Measurements from ENCODE around the gene ADD3.
A peak's percentile ranks its signal among the peaks of the same experiment; 100 is the strongest.
"Not testable (repeated sequence)": the region's sequence is repeated elsewhere in the genome, so short reads cannot be mapped to it uniquely, and the experiment has no call there.

ADD3 gene

GRCh38 chr10:110101464-110102144 lies 93.8 kb downstream of the ADD3 start:
- no peak for DNase-seq (ENCODE audit: low read depth, low spot score)

- DNase-seq (ENCODE audit: low read depth, low spot score) = no peak
Observed at GRCh38 chr10:110103921-110104461, 96.2 kb downstream of the ADD3 start.

GRCh38 chr10:110105873-110106272 lies 98.1 kb downstream of the ADD3 start:
- no peak for DNase-seq (ENCODE audit: low read depth, low spot score)

GRCh38 chr10:110107430-110107829 lies 99.6 kb downstream of the ADD3 start:
- no peak for DNase-seq (ENCODE audit: low read depth, low spot score)

GRCh38 chr10:110107887-110108286 lies 100.1 kb downstream of the ADD3 start:
- DNase-seq (ENCODE audit: low read depth, low spot score) = no peak

GRCh38 chr10:110109511-110109910 lies 101.7 kb downstream of the ADD3 start:
- DNase-seq (ENCODE audit: low read depth, low spot score) = no peak

GRCh38 chr10:110110338-110110737 lies 102.6 kb downstream of the ADD3 start:
- no peak for DNase-seq (ENCODE audit: low read depth, low spot score)

GRCh38 chr10:110113670-110114337 lies 106.0 kb downstream of the ADD3 start:
- no peak for DNase-seq (ENCODE audit: low read depth, low spot score)

GRCh38 chr10:110114668-110115067 lies 106.9 kb downstream of the ADD3 start:
- not testable (repeated sequence) for DNase-seq (ENCODE audit: low read depth, low spot score)

- DNase-seq (ENCODE audit: low read depth, low spot score) = no peak
Observed at GRCh38 chr10:110115784-110116520, 108.2 kb downstream of the ADD3 start.

GRCh38 chr10:110118891-110119621 lies 111.3 kb downstream of the ADD3 start:
- DNase-seq (ENCODE audit: low read depth, low spot score) = no peak

- no peak for DNase-seq (ENCODE audit: low read depth, low spot score)
Observed at GRCh38 chr10:110123594-110123993, 115.8 kb downstream of the ADD3 start.

GRCh38 chr10:110129490-110129889 lies 121.7 kb downstream of the ADD3 start:
- no peak for DNase-seq (ENCODE audit: low read depth, low spot score)

GRCh38 chr10:110134917-110135316 lies 127.1 kb downstream of the ADD3 start:
- no peak for DNase-seq (ENCODE audit: low read depth, low spot score)

- not testable (repeated sequence) for DNase-seq (ENCODE audit: low read depth, low spot score)
Observed at GRCh38 chr10:110135836-110136235, 128.1 kb downstream of the ADD3 start.

- DNase-seq (ENCODE audit: low read depth, low spot score) = peak; percentile 58
Observed at GRCh38 chr10:110137142-110137545, 129.4 kb downstream of the ADD3 start.

- no peak for DNase-seq (ENCODE audit: low read depth, low spot score)
Observed at GRCh38 chr10:110138197-110138812, 130.5 kb downstream of the ADD3 start.

GRCh38 chr10:110141185-110141584 lies 133.4 kb downstream of the ADD3 start:
- no peak for DNase-seq (ENCODE audit: low read depth, low spot score)

- no peak for DNase-seq (ENCODE audit: low read depth, low spot score)
Observed at GRCh38 chr10:110141871-110142635, 134.3 kb downstream of the ADD3 start.

- DNase-seq (ENCODE audit: low read depth, low spot score) = no peak
Observed at GRCh38 chr10:110142965-110143364, 135.2 kb downstream of the ADD3 start.
